Karpas-422 (cell line): ENCODE results near the gene SLCO3A1. TPM values are rescaled to one million over a fixed set of nuclear protein-coding genes. Genes with fewer than 3 reads are reported as not detected.

Experiments
- DNase-seq: peaks from one replicate; pipeline ENCODE4 v3.0.0-alpha.2; 2015
- H2AFZ ChIP-seq: fragments of 200-600 bp; sonication (generic); 2 replicates; pipeline ENCODE4 v1.6.1; 2014; ENCODE audit warnings: antibody characterized with exemption, low read length, mixed read lengths
- H3K27ac ChIP-seq: fragments of 200-600 bp; sonication (generic); 2 replicates; pipeline ENCODE4 v1.5.1; 2014; ENCODE audit warnings: mild to moderate bottlenecking, low read length, moderate library complexity
- H3K27me3 ChIP-seq: fragments of 200-600 bp; sonication (generic); 2 replicates; pipeline ENCODE4 v1.6.1; 2014; ENCODE audit warnings: low read length, mixed read lengths
- H3K36me3 ChIP-seq: fragments of 200-600 bp; sonication (generic); 2 replicates; pipeline ENCODE4 v1.6.1; 2014; ENCODE audit warnings: low read length, mixed read lengths; ENCODE audit not compliant: insufficient read depth
- H3K4me1 ChIP-seq: fragments of 200-600 bp; sonication (generic); 2 replicates; pipeline ENCODE4 v1.6.1; 2014; ENCODE audit warnings: mild to moderate bottlenecking, low read length, mixed read lengths
- H3K4me2 ChIP-seq: fragments of 200-600 bp; sonication (generic); 2 replicates; pipeline ENCODE4 v1.6.1; 2014; ENCODE audit warnings: low read length, low read depth, mild to moderate bottlenecking; ENCODE audit not compliant: poor library complexity, severe bottlenecking
- H3K4me3 ChIP-seq: fragments of 200-600 bp; sonication (generic); 2 replicates; pipeline ENCODE4 v1.5.1; 2014; ENCODE audit warnings: mild to moderate bottlenecking, antibody characterized with exemption, low read length, mixed read lengths
- H3K79me2 ChIP-seq: fragments of 200-600 bp; sonication (generic); 2 replicates; pipeline ENCODE4 v1.6.1; 2014; ENCODE audit warnings: mild to moderate bottlenecking, low read length, mixed read lengths
- H3K9ac ChIP-seq: fragments of 200-600 bp; sonication (generic); 2 replicates; pipeline ENCODE4 v1.6.0; 2014; ENCODE audit warnings: low read length
- H3K9me2 ChIP-seq: fragments of 200-600 bp; sonication (generic), shearing (Covaris generic); replicated peaks from 2 replicates; pipeline ENCODE4 v1.6.0; 2014; ENCODE audit warnings: mild to moderate bottlenecking, low read length, moderate library complexity; ENCODE audit not compliant: insufficient read depth
- H3K9me3 ChIP-seq: fragments of 300-700, 200-600 bp; sonication (generic); 2 replicates; pipeline ENCODE4 v1.6.1; 2014; ENCODE audit warnings: low read length, mixed read lengths
- H4K20me1 ChIP-seq: fragments of 200-600 bp; sonication (generic); 2 replicates; pipeline ENCODE4 v1.6.1; 2014; ENCODE audit warnings: mild to moderate bottlenecking, antibody characterized with exemption, low read length, low read depth; ENCODE audit not compliant: insufficient read depth
- total RNA-seq: library from RNA; depleted of rRNA; stranded (reverse); fragments of >200 nt; shearing (Covaris generic); gene quantifications from 2 replicates; pipeline ENCODE4 v1.2.3, GENCODE V29; 2014; ENCODE audit warnings: low replicate concordance

SLCO3A1 gene
- total RNA-seq, 1 experiment from 2014 or later = 36.2 TPM

- no peaks in the 10 kb centered on the region for H3K27me3 ChIP-seq
- H3K9me2 ChIP-seq = no peaks in the 10 kb centered on the region
- DNase-seq = no peak
- H3K4me1 ChIP-seq = peaks cover 6% of the 10 kb centered on the region; the same call in 1 of the 2 replicates
- no peaks in the 10 kb centered on the region for H4K20me1 ChIP-seq
- peaks cover 54% of the 10 kb centered on the region for H3K36me3 ChIP-seq
- H3K4me2 ChIP-seq = no peak overlapping the region
- H2AFZ ChIP-seq = no peak overlapping the region
- H3K4me3 ChIP-seq = no peak overlapping the region
- no peak overlapping the region for H3K9ac ChIP-seq
- H3K79me2 ChIP-seq = peaks cover 100% of the 10 kb centered on the region
- H3K9me3 ChIP-seq = no peaks in the 10 kb centered on the region
- no peak overlapping the region for H3K27ac ChIP-seq
Observed at GRCh38 chr15:91895051-91895450, 41.5 kb downstream of the SLCO3A1 start.

GRCh38 chr15:91896341-91897055 lies 43.0 kb downstream of the SLCO3A1 start:
- Histone ChIP-seq H3K27me3 (no peaks in the 10 kb centered on the region), H4K20me1 (no peaks in the 10 kb centered on the region), H2AFZ (no peak overlapping the region), H3K9me3 (peaks cover 1% of the 10 kb centered on the region; the same call in 1 of the 2 replicates), H3K79me2 (peaks cover 100% of the 10 kb centered on the region), H3K9me2 (no peaks in the 10 kb centered on the region), H3K4me3 (no peak overlapping the region), H3K27ac (no peak overlapping the region), H3K36me3 (peaks cover 52% of the 10 kb centered on the region), H3K9ac (no peak overlapping the region), H3K4me1 (peaks cover 6% of the 10 kb centered on the region; the same call in 1 of the 2 replicates), H3K4me2 (no peak overlapping the region)
- no peak for DNase-seq

GRCh38 chr15:91897585-91898372 lies 44.3 kb downstream of the SLCO3A1 start:
- Histone ChIP-seq H2AFZ (no peak overlapping the region), H3K9ac (no peak overlapping the region), H3K27me3 (no peaks in the 10 kb centered on the region), H3K9me2 (no peaks in the 10 kb centered on the region), H3K4me3 (no peak overlapping the region), H3K9me3 (peaks cover 4% of the 10 kb centered on the region; the same call in 1 of the 2 replicates), H3K79me2 (peaks cover 100% of the 10 kb centered on the region), H3K4me2 (no peak overlapping the region), H4K20me1 (no peaks in the 10 kb centered on the region), H3K36me3 (peaks cover 44% of the 10 kb centered on the region), H3K27ac (no peak overlapping the region), H3K4me1 (peaks cover 6% of the 10 kb centered on the region; the same call in 1 of the 2 replicates)
- no peak for DNase-seq

- Histone ChIP-seq H3K36me3 (peaks cover 34% of the 10 kb centered on the region), H3K4me2 (no peak overlapping the region), H3K79me2 (peaks cover 100% of the 10 kb centered on the region)
Observed at GRCh38 chr15:91898843-91899242, 45.3 kb downstream of the SLCO3A1 start.

GRCh38 chr15:91904942-91905341 lies 51.4 kb downstream of the SLCO3A1 start:
- peaks cover 4% of the 10 kb centered on the region; the same call in 1 of the 2 replicates for H3K9me3 ChIP-seq
- no peak overlapping the region for H3K9ac ChIP-seq
- no peaks in the 10 kb centered on the region for H3K27me3 ChIP-seq
- H3K4me2 ChIP-seq = peak overlapping the region; percentile 9
- no peaks in the 10 kb centered on the region for H3K9me2 ChIP-seq
- peaks cover 43% of the 10 kb centered on the region for H3K4me1 ChIP-seq
- H3K36me3 ChIP-seq = peaks cover 14% of the 10 kb centered on the region; the same call in 1 of the 2 replicates
- no peak overlapping the region for H3K27ac ChIP-seq
- no peak overlapping the region for H2AFZ ChIP-seq
- H3K4me3 ChIP-seq = no peak overlapping the region
- no peak for DNase-seq
- H4K20me1 ChIP-seq = peaks cover 18% of the 10 kb centered on the region; the same call in 1 of the 2 replicates
- peaks cover 98% of the 10 kb centered on the region for H3K79me2 ChIP-seq

More at GRCh38 chr15:91898843-91899242, 45.3 kb downstream of the SLCO3A1 start:
- no peak for DNase-seq
- H2AFZ ChIP-seq = no peak overlapping the region
- no peaks in the 10 kb centered on the region for H3K9me2 ChIP-seq
- H3K9ac ChIP-seq = no peak overlapping the region
- H3K9me3 ChIP-seq = peaks cover 4% of the 10 kb centered on the region; the same call in 1 of the 2 replicates
- H3K4me3 ChIP-seq = no peak overlapping the region
- H3K27ac ChIP-seq = no peak overlapping the region
- H4K20me1 ChIP-seq = no peaks in the 10 kb centered on the region
- no peaks in the 10 kb centered on the region for H3K27me3 ChIP-seq
- H3K4me1 ChIP-seq = peaks cover 6% of the 10 kb centered on the region; the same call in 1 of the 2 replicates

- Histone ChIP-seq H3K4me2 (no peak overlapping the region), H3K27ac (no peak overlapping the region), H3K4me3 (no peak overlapping the region), H4K20me1 (peaks cover 27% of the 10 kb centered on the region), H3K36me3 (no peaks in the 10 kb centered on the region), H3K79me2 (peaks cover 96% of the 10 kb centered on the region), H3K9me3 (no peaks in the 10 kb centered on the region), H3K4me1 (peaks cover 67% of the 10 kb centered on the region), H3K9me2 (no peaks in the 10 kb centered on the region), H3K9ac (no peak overlapping the region), H2AFZ (no peak overlapping the region), H3K27me3 (no peaks in the 10 kb centered on the region)
- no peak for DNase-seq
Observed at GRCh38 chr15:91908391-91908790, 54.9 kb downstream of the SLCO3A1 start.

- no peak overlapping the region for H3K4me3 ChIP-seq
- no peak overlapping the region for H3K9ac ChIP-seq
- H4K20me1 ChIP-seq = peaks cover 28% of the 10 kb centered on the region
- no peaks in the 10 kb centered on the region for H3K27me3 ChIP-seq
- peaks cover 96% of the 10 kb centered on the region for H3K79me2 ChIP-seq
- no peaks in the 10 kb centered on the region for H3K9me3 ChIP-seq
- H3K36me3 ChIP-seq = no peaks in the 10 kb centered on the region
- DNase-seq = no peak
- no peak overlapping the region for H3K27ac ChIP-seq
- H3K9me2 ChIP-seq = no peaks in the 10 kb centered on the region
- H3K4me1 ChIP-seq = peaks cover 65% of the 10 kb centered on the region
- no peak overlapping the region for H2AFZ ChIP-seq
- H3K4me2 ChIP-seq = no peak overlapping the region
Observed at GRCh38 chr15:91909111-91909510, 55.6 kb downstream of the SLCO3A1 start.

- Histone ChIP-seq H3K4me2 (no peak overlapping the region), H3K9me2 (no peaks in the 10 kb centered on the region), H3K79me2 (peaks cover 96% of the 10 kb centered on the region), H3K4me3 (no peak overlapping the region), H4K20me1 (peaks cover 26% of the 10 kb centered on the region), H3K9me3 (no peaks in the 10 kb centered on the region), H3K9ac (no peak overlapping the region), H3K36me3 (no peaks in the 10 kb centered on the region), H3K4me1 (peaks cover 60% of the 10 kb centered on the region), H3K27ac (no peak overlapping the region), H2AFZ (no peak overlapping the region), H3K27me3 (no peaks in the 10 kb centered on the region)
- no peak for DNase-seq
Observed at GRCh38 chr15:91909574-91909973, 56.1 kb downstream of the SLCO3A1 start.
